ENCODE results near the gene ABCC1.

DNA sequence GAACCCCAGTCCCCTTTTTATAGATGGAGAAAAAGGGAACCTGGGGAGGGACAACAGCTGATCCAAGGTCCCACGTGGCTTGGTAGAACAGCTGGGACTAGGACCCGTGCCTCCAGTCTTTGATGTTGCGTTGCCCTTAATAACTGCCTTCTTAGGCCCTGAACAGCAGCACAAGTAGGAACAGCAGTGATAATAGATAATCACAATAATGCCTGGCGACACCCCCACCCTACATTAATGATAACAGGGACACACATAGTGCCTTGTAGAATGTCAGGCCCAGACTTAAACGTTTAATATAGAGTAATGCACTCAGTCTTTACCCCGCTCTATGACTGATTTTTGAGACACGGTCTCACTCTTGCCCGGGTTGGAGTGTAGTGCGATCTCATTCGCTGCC is 177.5 kb downstream of the ABCC1 start:
- TF ChIP-seq, protein P1, sequence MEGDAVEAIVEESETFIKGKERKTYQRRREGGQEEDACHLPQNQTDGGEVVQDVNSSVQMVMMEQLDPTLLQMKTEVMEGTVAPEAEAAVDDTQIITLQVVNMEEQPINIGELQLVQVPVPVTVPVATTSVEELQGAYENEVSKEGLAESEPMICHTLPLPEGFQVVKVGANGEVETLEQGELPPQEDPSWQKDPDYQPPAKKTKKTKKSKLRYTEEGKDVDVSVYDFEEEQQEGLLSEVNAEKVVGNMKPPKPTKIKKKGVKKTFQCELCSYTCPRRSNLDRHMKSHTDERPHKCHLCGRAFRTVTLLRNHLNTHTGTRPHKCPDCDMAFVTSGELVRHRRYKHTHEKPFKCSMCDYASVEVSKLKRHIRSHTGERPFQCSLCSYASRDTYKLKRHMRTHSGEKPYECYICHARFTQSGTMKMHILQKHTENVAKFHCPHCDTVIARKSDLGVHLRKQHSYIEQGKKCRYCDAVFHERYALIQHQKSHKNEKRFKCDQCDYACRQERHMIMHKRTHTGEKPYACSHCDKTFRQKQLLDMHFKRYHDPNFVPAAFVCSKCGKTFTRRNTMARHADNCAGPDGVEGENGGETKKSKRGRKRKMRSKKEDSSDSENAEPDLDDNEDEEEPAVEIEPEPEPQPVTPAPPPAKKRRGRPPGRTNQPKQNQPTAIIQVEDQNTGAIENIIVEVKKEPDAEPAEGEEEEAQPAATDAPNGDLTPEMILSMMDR (IDR thresholded peaks at IDR 0.05) = no peak
- TF ChIP-seq POLR2A (IDR thresholded peaks at IDR 0.05) = no peak
